CD4-positive, alpha-beta T cell treated with Interleukin-17A for 4 hours (primary cell): ENCODE results near the gene HOXB3.

Experiments used
- DNase-seq: peaks from one replicate; pipeline ENCODE4 v3.0.0-alpha.2; 2020; ENCODE audit warnings: mixed read lengths

HOXB3 gene

DNA sequence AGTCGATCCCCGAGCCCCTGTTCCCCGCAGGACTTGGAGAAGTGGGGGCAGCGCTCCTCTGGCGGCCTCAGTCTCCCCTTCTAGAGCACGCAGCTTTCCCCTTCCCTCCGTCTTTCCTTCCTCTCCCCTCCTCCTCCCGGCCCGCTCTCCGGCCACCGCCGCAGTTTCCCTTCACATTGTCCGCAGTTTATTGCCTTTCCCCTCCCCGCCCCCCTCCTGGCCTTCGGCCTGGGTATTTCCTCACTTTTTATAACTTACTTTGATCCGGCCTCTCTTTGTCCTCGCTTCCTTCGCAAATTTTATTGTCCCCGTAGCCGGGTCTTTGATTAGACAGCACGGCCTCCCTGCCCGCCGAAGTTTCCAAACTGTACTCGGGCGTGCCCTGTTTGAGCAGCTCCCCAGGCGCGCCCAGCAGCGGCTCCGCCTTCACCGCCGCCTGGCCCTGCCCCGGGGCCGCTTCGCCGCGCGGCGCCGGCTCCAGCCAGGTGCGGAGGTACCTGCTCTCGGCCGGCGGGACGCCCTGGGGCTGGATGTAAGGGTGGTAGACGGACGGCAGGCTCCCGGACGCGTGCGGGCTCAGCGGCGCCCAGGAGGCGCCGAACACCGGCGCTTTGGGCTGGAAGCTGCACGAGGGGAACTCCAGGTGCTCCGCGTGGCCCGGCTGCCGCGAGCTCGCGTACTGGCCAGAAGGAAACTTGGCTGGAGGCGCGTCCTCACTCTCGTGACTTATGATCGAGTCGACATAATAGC is 35.6 kb upstream of the HOXB3 start:
- DNase-seq = peak; percentile 45

DNA sequence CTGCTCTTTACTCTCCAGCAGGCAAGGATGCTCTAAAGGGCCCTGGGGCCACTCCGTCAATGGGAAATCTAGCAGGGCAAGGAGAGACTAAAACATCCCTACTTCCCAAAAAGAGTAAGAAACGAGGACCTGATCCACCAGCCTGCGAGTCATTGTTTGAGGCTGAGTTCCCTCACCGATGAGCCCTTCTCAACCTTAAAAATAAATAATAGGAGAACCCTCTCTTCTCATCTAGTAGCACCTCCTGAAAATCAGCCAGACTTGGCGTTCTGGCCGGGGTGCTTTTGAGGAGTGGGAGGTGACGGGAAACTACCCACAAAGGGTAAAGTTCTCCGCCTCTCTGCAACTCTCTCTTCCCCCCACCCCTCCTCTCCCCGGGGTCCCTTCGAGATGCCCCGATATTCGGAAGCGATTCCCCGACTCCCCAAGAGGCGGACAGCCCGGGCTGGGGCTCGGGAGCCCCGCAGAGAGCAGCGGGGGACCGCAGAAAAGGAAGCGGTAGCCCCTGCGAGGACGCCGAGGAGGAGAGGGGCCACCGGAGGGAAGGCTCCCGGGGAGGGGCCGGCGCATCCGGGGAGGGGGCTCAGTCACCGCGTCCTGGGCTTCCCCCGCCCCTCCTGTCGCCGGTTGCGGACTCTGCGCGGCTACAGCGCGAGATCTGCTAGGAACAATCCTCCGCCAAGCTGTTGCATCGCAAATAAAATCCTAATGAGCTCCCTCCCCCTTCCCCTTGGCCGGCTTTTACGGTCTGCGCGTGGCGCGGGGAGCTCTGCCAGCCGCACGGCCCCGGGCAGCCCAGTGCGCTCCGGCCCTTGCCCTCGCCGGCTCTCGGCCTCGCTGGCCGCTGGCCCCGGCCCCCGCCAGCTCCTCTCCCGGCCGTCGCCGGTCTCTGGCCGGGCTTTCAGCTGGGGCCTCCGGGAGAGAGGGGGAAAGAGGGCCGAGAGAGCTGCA is 34.8 kb upstream of the HOXB3 start:
- no peak for DNase-seq

DNA sequence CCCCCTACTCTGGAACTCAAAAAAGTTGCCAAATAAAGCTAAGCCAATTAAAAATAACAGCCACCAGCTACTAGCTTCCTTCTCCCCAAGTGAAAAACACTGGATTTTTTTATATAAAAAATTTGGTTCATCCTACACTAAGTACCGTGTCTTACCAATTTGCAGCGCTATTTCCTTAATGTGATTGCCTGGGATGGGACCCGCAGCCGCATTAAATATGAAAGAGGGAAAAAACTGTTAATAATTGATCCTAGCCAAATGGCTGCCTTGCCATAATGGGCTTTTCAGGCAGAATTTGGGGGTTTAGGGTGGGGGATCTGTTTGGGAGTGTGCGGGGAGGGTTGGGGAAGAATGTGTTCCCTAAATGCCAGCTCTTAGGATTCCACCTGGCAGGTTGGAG is 34.1 kb upstream of the HOXB3 start:
- DNase-seq = no peak

- no peak for DNase-seq
Measured at GRCh38 chr17:48623583-48623982, 33.5 kb upstream of the HOXB3 start.

- DNase-seq = no peak
Measured at GRCh38 chr17:48622857-48623256, 32.8 kb upstream of the HOXB3 start.

- DNase-seq = no peak
Measured at GRCh38 chr17:48621410-48622392, 31.7 kb upstream of the HOXB3 start.

GRCh38 chr17:48620461-48621139 is 30.6 kb upstream of the HOXB3 start:
- DNase-seq = no peak

- DNase-seq = no peak
Measured at GRCh38 chr17:48619826-48620449, 29.9 kb upstream of the HOXB3 start.

- DNase-seq = peak; percentile 89
Measured at GRCh38 chr17:48618256-48618896, 28.3 kb upstream of the HOXB3 start.

DNA sequence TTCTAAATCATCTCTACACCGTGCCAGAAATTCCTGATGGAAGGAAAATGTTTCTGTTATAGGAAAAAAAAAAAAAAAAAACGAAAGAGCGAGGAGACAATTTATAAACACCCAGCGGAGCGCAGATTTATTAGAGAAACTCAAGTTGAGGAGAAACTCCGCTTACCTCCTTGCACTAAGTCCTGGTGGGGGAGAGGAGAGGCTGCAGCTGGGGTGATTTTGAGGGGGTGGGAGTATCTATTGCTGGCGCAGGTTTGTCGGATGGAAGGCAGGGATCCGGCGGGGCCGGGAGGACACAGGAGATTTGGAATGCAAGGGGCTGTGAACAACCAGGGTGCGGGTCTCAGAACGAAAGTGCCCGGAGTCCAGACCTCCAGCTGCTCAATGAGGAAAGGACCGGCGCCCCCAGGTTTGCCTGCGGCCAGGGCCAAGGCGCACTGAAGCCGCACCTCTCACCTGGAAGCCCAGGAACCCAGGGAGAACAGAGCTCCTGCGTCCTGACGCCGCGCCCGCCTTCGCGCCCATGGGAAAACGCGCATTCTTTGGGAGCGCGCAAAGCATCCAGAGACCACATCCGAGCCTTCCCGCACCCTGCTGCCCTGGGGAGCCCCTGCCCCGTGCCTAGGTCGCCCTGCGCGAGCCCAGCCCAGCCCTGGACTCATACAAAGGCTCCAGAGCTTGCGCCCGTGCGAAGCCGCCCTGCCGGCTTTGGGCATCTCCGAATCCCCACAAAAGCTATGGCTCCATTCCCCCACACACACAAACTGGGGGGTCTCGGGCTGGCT is 27.6 kb upstream of the HOXB3 start:
- DNase-seq = no peak

GRCh38 chr17:48616717-48617470 is 26.9 kb upstream of the HOXB3 start:
- no peak for DNase-seq

- DNase-seq = no peak
Measured at GRCh38 chr17:48615963-48616716, 26.1 kb upstream of the HOXB3 start.

GRCh38 chr17:48615047-48615962 is 25.3 kb upstream of the HOXB3 start, which contains the start of gene HOXB8:
Gene HOXB8, minus strand, starts transcription at chr17:48615292. Its CDS starts 588 bp downstream, at chr17:48614704.
- DNase-seq = no peak

- peak; percentile 51 for DNase-seq
Measured at GRCh38 chr17:48613862-48614694, 24.0 kb upstream of the HOXB3 start.

DNA sequence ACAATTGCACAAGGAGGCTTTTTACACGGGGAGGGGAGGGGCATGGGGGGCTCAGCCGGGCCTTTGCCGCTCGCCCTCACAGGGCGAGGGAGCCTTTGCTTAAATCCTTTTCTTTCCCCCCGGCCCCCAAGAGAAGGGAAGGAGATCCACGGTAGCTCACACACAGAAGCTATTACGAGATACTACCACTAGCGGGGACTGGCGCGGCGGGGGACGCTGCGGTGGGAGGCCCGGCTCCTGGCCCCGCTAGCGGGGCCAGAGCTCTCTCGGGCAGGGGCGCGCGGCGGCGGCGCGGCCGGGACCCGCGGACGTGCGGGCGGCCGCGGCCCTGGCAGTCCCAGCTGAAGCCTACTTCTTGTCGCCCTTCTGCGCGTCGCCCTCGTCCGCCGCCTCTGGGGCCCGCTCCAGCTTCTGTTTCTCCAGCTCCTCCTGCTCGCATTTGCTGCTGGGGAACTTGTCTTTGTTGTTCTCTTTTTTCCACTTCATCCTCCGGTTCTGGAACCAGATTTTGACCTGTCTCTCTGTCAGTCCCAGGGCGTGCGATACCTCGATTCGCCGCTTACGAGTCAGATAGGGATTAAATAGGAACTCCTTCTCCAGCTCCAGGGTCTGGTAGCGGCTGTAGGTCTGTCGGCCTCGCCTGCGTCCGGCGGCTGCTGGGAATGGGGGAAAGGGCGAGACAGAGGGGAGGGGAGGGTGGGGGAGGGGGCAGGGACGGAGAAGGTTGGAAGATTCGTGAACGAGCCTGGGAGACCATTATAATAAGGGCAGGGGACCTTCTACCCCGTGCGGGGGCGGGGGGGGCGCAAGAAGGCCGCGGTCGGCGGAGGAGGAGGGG is 23.0 kb upstream of the HOXB3 start:
- DNase-seq = peak; percentile 62

DNA sequence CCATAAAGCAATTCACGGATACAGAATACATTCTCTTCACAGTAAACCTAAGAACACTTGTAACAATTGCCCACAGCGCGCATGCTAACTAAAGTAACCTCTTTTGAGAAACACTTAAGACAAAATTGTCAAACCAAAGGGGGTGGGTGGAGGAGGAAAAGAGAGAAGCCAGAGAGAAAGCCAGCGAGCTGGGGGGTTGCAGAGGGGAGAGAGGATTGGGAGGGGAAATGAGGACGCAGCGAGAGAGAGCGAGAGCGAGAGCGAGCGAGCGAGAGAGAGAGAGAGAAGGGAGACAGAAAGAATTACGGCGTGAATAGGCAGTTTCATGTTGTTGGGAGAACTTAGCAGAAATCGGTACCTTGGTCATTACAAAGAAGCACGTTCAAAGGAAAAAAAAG is 22.4 kb upstream of the HOXB3 start:
- no peak for DNase-seq
